Measurements from ENCODE around the gene PSENEN.

The PSENEN gene

DNA sequence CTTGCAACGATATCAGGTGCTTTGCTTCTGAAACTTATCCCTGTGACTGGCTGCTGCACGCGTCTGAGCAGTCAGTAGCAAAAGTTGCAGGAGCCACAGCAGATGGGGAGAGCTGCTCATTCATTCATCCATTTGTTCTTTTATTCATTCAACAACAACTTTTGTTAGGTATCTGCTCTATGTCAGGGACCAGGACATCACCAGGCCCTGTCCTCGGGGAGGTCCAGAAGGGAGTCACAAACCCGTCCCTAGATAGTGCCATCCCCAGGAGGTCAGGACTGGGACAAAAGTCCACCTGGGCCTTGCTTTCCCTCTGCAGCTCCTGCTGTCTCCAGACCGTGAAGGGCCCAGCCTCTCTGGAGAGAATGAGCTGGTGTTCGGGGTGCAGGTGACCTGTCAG, 32.5 kb downstream of the PSENEN start:
- TF ChIP-seq CTCF (IDR thresholded peaks at IDR 0.05; ENCODE audit: control extremely low read depth, extremely low read depth, low read depth, missing control alignments), result no peak
- CTCF ChIA-PET, result interaction anchor here (0.8 to 1.3 kb wide), 2 partner anchors 12 to 153 kb away, joined by 3 read pairs; no protein-coding TSS in a partner anchor
- POLR2A ChIA-PET, result no interaction called here
- DNase-seq (ENCODE audit: extremely low spot score), result no peak

- TF ChIP-seq CTCF (IDR thresholded peaks at IDR 0.05; ENCODE audit: control extremely low read depth, extremely low read depth, low read depth, missing control alignments), result no peak
- POLR2A ChIA-PET, result no interaction called here
- CTCF ChIA-PET, result no interaction called here
- DNase-seq (ENCODE audit: extremely low spot score), result no peak
Observed at GRCh38 chr19:35779033-35779432, 33.6 kb downstream of the PSENEN start.

DNA sequence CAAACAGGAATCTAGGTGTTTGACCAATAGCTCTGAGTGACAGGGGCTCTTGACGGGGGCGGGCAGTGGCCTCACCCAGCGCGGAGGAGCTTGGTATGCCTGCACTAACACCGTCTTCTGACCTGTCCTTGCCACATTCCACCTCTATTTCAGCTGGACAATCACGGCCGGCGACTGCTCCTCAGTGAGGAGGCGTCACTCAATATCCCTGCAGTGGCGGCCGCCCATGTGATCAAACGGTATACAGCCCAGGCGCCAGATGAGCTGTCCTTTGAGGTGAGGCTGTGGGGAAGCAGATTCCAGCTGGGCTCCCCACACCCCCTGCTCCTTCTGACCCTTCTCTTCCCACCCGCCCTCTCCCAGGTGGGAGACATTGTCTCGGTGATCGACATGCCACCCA, 34.6 kb downstream of the PSENEN start:
- POLR2A ChIA-PET, result no interaction called here

GRCh38 chr19:35780717-35781116, 35.3 kb downstream of the PSENEN start:
- ChIA-PET CTCF (no interaction called here), POLR2A (no interaction called here)
- no peak for DNase-seq (ENCODE audit: extremely low spot score)
- TF ChIP-seq CTCF (IDR thresholded peaks at IDR 0.05; ENCODE audit: control extremely low read depth, extremely low read depth, low read depth, missing control alignments), result no peak

More for the DNA sequence above, 34.6 kb downstream of the PSENEN start:
- DNase-seq (ENCODE audit: extremely low spot score), result no peak
- CTCF ChIA-PET, result no interaction called here
- TF ChIP-seq CTCF (IDR thresholded peaks at IDR 0.05; ENCODE audit: control extremely low read depth, extremely low read depth, low read depth, missing control alignments), result no peak

- CTCF ChIA-PET, result no interaction called here
- no peak for TF ChIP-seq CTCF (IDR thresholded peaks at IDR 0.05; ENCODE audit: control extremely low read depth, extremely low read depth, low read depth, missing control alignments)
- POLR2A ChIA-PET, result no interaction called here
Observed at GRCh38 chr19:35781650-35782049, 36.2 kb downstream of the PSENEN start.

DNA sequence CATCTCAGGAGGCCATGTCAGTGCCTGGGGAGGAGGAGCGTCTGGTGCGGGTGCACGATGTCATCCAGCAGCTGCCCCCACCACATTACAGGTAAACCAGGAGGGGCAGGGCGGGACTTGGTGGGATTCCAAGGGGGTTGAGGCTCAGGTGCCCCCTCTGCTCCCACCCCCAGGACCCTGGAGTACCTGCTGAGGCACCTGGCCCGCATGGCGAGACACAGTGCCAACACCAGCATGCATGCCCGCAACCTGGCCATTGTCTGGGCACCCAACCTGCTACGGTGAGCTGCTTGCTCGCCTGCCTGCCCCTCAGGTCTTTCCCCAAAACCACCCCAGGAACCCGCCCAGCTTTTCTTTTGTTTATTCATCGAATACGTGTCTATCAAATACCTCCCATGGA, 37.1 kb downstream of the PSENEN start:
- no peak for DNase-seq (ENCODE audit: extremely low spot score)
- CTCF ChIA-PET, result no interaction called here
- no peak for TF ChIP-seq CTCF (IDR thresholded peaks at IDR 0.05; ENCODE audit: control extremely low read depth, extremely low read depth, low read depth, missing control alignments)
- POLR2A ChIA-PET, result no interaction called here

More at GRCh38 chr19:35781650-35782049, 36.2 kb downstream of the PSENEN start:
- no peak for DNase-seq (ENCODE audit: extremely low spot score)
